GM12878 (cell line): ENCODE measurements around the gene MGMT. TPM values are rescaled to one million over a fixed set of nuclear protein-coding genes. Genes with fewer than 3 reads are reported as not detected.

Experiments used
- ATAC-seq: fragments of 200-7000 bp; cut with Tn5 transposase; 3 replicates; pipeline ENCODE4 v1.9.1; 2020; ENCODE audit warnings: mild to moderate bottlenecking, moderate library complexity
- BruUV-seq: library from RNA; stranded (reverse); fragments of 400-500 nt; replicated peaks from 2 replicates; lab custom pipeline; 2021; lab: Mats Ljungman, UMichigan
- CTCF ChIA-PET: fragments of 300-600 bp; sonication (Branson Sonifier 250); formaldehyde crosslinking; extraction: SDS; loops from one replicate; lab custom pipeline; 2021; ENCODE audit warnings: inconsistent platforms; lab: Yijun Ruan, JAX
- POLR2A ChIA-PET: fragments of 350-600 bp; formaldehyde crosslinking; extraction: SDS; loops from one replicate; lab custom pipeline; 2021; ENCODE audit warnings: inconsistent platforms; lab: Charles Lee
- RAD21 ChIA-PET: fragments of 300-600 bp; sonication (Branson Sonifier 250); formaldehyde crosslinking; loops from one replicate; lab custom pipeline; 2023; ENCODE audit warnings: antibody characterized with exemption; ENCODE audit not compliant: unreplicated experiment; lab: Charles Lee
- SMC1A ChIA-PET: fragments of 300-600 bp; sonication (Branson Sonifier 250); formaldehyde crosslinking; loops from one replicate; lab custom pipeline; 2023; ENCODE audit not compliant: unreplicated experiment, uncharacterized antibody; lab: Charles Lee
- DNase-seq: peaks from one replicate; pipeline ENCODE4 v3.0.0-alpha.2; 2011; ENCODE audit warnings: low read depth, low spot score
- FAIRE-seq: peaks from 3 replicates; lab custom pipeline; 2011; peaks lifted over from hg19 to GRCh38; lab: Jason Lieb, UNC
- H2AFZ ChIP-seq: 2 replicates; pipeline ENCODE4 v1.6.0; 2011; ENCODE audit warnings: low read depth, low read length, control low read depth; ENCODE audit not compliant: control insufficient read depth
- H3K27ac ChIP-seq: 2 replicates; pipeline ENCODE4 v1.5.1; 2011; ENCODE audit warnings: control low read depth; ENCODE audit not compliant: control insufficient read depth, insufficient read depth
- H3K27me3 ChIP-seq, 2 experiments: replicated peaks in 1 of 2; 2 replicates each; pipeline versions ENCODE4 v1.6.0 to v1.6.1; 2011; ENCODE audit warnings: low read length in 1 of 2; ENCODE audit not compliant: control insufficient read depth in 2 of 2, insufficient read depth in 2 of 2
- H3K36me3 ChIP-seq, 2 experiments: 2 replicates each; pipeline ENCODE4 v1.5.1; 2011; ENCODE audit warnings: low read length in 1 of 2; ENCODE audit not compliant: control insufficient read depth in 2 of 2, insufficient read depth in 2 of 2
- H3K4me1 ChIP-seq: 2 replicates; pipeline ENCODE4 v1.6.1; 2011; ENCODE audit warnings: mild to moderate bottlenecking, low read length, moderate library complexity, mixed read lengths; ENCODE audit not compliant: control insufficient read depth, insufficient read depth
- H3K4me2 ChIP-seq: 2 replicates; pipeline ENCODE4 v1.6.0; 2011; ENCODE audit warnings: control low read depth; ENCODE audit not compliant: control insufficient read depth, insufficient read depth
- H3K4me3 ChIP-seq: fragments of 200-600 bp; sonication (generic); 2 replicates; pipeline ENCODE4 v1.5.1; 2016
- H3K79me2 ChIP-seq: 2 replicates; pipeline ENCODE4 v1.6.0; 2011; ENCODE audit warnings: low read length; ENCODE audit not compliant: control insufficient read depth, insufficient read depth
- H3K9ac ChIP-seq: 2 replicates; pipeline ENCODE4 v1.8.0; 2011; ENCODE audit warnings: low read length, control low read depth, mixed read lengths; ENCODE audit not compliant: control insufficient read depth, insufficient read depth
- H3K9me3 ChIP-seq: replicated peaks from 3 replicates; pipeline ENCODE4 v1.5.1; 2011; ENCODE audit warnings: mild to moderate bottlenecking, low read length; ENCODE audit not compliant: control insufficient read depth, insufficient read depth
- H4K20me1 ChIP-seq: 2 replicates; pipeline ENCODE4 v1.6.0; 2011; ENCODE audit not compliant: control insufficient read depth, insufficient read depth
- ESRRA ChIP-seq: IDR thresholded peaks from 2 replicates; pipeline ENCODE4 v1.6.1; 2012; ENCODE audit warnings: mild to moderate bottlenecking, low read length, improper control_type of control experiment
- EZH2 ChIP-seq: IDR thresholded peaks from 2 replicates; pipeline ENCODE4 v1.6.1; 2012; ENCODE audit warnings: low read depth, mild to moderate bottlenecking, control low read depth, inconsistent platforms, low read length, borderline replicate concordance; ENCODE audit not compliant: control insufficient read depth
- FOS ChIP-seq: IDR thresholded peaks from 3 replicates; pipeline ENCODE4 v1.6.1; 2011; ENCODE audit warnings: borderline replicate concordance; ENCODE audit not compliant: insufficient read length; ENCODE audit errors: extremely low read depth
- HDAC6 ChIP-seq: fragments of 200-600 bp; sonication (generic); IDR thresholded peaks from one replicate; pipeline ENCODE4 v1.8.0; 2017; ENCODE audit warnings: antibody characterized with exemption; ENCODE audit not compliant: unreplicated experiment
- IKZF1 ChIP-seq: fragments of 450-650 bp; conservative IDR thresholded peaks from 2 replicates; pipeline ENCODE4 v1.6.1; 2017; ENCODE audit warnings: antibody characterized with exemption, mild to moderate bottlenecking
- IRF5 ChIP-seq: fragments of 450-650 bp; IDR thresholded peaks from 2 replicates; pipeline ENCODE4 v1.6.1; 2017; ENCODE audit warnings: borderline replicate concordance
- NKRF ChIP-seq: fragments of 450-650 bp; conservative IDR thresholded peaks from 2 replicates; pipeline ENCODE4 v1.6.1; 2017; ENCODE audit warnings: mild to moderate bottlenecking, moderate library complexity
- RB1 ChIP-seq: fragments of 450-650 bp; formaldehyde crosslinking; IDR thresholded peaks from 2 replicates; pipeline ENCODE4 v1.6.1; 2017; ENCODE audit warnings: mild to moderate bottlenecking, borderline replicate concordance
- SIN3A ChIP-seq: IDR thresholded peaks from 2 replicates; pipeline ENCODE4 v1.6.1; 2012; ENCODE audit warnings: low read depth, low read length, improper control_type of control experiment
- SMAD5 ChIP-seq: IDR thresholded peaks from 2 replicates; pipeline ENCODE4 v1.6.1; 2016; ENCODE audit warnings: antibody characterized with exemption, low read depth
- SMC3 ChIP-seq: IDR thresholded peaks from 2 replicates; pipeline ENCODE4 v1.6.1; 2011; ENCODE audit warnings: low read length, improper control_type of control experiment, borderline replicate concordance
- SPI1 ChIP-seq: IDR thresholded peaks from 2 replicates; pipeline ENCODE4 v1.6.1; 2011; ENCODE audit warnings: low read depth, mild to moderate bottlenecking, low read length, moderate library complexity, borderline replicate concordance; ENCODE audit not compliant: insufficient read depth
- STAT1 ChIP-seq: fragments of 450-650 bp; conservative IDR thresholded peaks from 2 replicates; pipeline ENCODE4 v1.6.1; 2014; ENCODE audit warnings: antibody characterized with exemption, mild to moderate bottlenecking
- TAF1 ChIP-seq: IDR thresholded peaks from 2 replicates; pipeline ENCODE4 v1.6.1; 2011; ENCODE audit warnings: mild to moderate bottlenecking, low read depth, low read length, borderline replicate concordance
- TCF3 ChIP-seq: IDR thresholded peaks from 2 replicates; pipeline ENCODE4 v1.6.1; 2012; ENCODE audit warnings: low read depth, mild to moderate bottlenecking, low read length, borderline replicate concordance; ENCODE audit not compliant: insufficient read depth
- ZBTB40 ChIP-seq: fragments of 450-650 bp; IDR thresholded peaks from 2 replicates; pipeline ENCODE4 v1.6.1; 2016; ENCODE audit warnings: mild to moderate bottlenecking, moderate library complexity, borderline replicate concordance
- WGBS: methylation state at CpG from one replicate; pipeline ENCODE4 v1.1.6; 2016; ENCODE audit warnings: low lambda C conversion rate; ENCODE audit not compliant: insufficient replicate concordance, insufficient coverage; ENCODE audit errors: missing lambda C conversion rate; 5-methylcytosine and 5-hydroxymethylcytosine counted together
- in situ Hi-C: fragments of 300-500 bp; cut with MboI; formaldehyde crosslinking; loops from 9 replicates; pipeline ENCODE4 v1.14.3; 2018; ENCODE audit warnings: mixed read lengths
- intact Hi-C: fragments of 100-400 bp; cut with micrococcal nuclease; formaldehyde crosslinking; loops from one replicate; pipeline ENCODE4 v1.14.2; 2022; ENCODE audit not compliant: unreplicated experiment
- polyA plus RNA-seq, 11 experiments: library from polyadenylated mRNA; depleted of rRNA in 4 of 11; unstranded in 6 of 11; stranded (reverse) in 5 of 11; fragments of >200 nt; fragmentation: Nextera tagmentation in 4 of 11; fragmentation: Illumina TruSeq in 1 of 11; extraction: Ambion mirVana in 4 of 11; extraction: Trizol in 1 of 11; gene quantifications; 1 replicate in 1 of 11; 2 replicates in 10 of 11; pipeline versions ENCODE4 v1.2.1 to v1.2.3, GENCODE V29; 2011 to 2016; ENCODE audit warnings: inconsistent platforms in 2 of 11, missing spikeins in 2 of 11, low read depth in 1 of 11
- total RNA-seq, 4 experiments: library from RNA; depleted of rRNA in 3 of 4; stranded (reverse); fragments of >200 nt in 3 of 4; fragmentation: Illumina TruSeq in 1 of 4; extraction: Trizol in 1 of 4; gene quantifications; 2 replicates each; pipeline versions ENCODE4 v1.2.1 to v1.2.3, GENCODE V29; 2013 to 2021
- TF ChIP-seq, protein P1 (sequence below): IDR thresholded peaks from 2 replicates; pipeline ENCODE4 v1.6.1; 2012; ENCODE audit warnings: low read depth, low read length, improper control_type of control experiment

The MGMT gene
- total and polyA plus RNA-seq, 10 of the 15 experiments (the other 5 are each of a cell fraction or from before 2014, with no cell fraction given): 0.16 to 24.2 (median 13.3) TPM

- no peaks in the 10 kb centered on the region for H3K27me3 ChIP-seq
- BruUV-seq: no TSS peak
- intact Hi-C loops (no loop called here), in situ Hi-C loops (no loop called here)
- SMC1A ChIA-PET: no interaction called here
- no peaks in the 10 kb centered on the region for H3K79me2 ChIP-seq
- H3K4me3 ChIP-seq: no peak overlapping the region
- CTCF ChIA-PET: no interaction called here
- POLR2A ChIA-PET: no interaction called here
- WGBS: 61% methylated on average over 13 of the region's 13 CpGs
- no peaks in the 10 kb centered on the region for H3K9me3 ChIP-seq
- no peaks in the 10 kb centered on the region for H3K36me3 ChIP-seq
- DNase-seq (no peak), ATAC-seq (no peak), FAIRE-seq (no peak)
- H3K9ac ChIP-seq: no peak overlapping the region
- no peak overlapping the region for H3K27ac ChIP-seq
- H4K20me1 ChIP-seq: no peaks in the 10 kb centered on the region
- H2AFZ ChIP-seq: no peak overlapping the region
- TF ChIP-seq HDAC6 (no peak), SMAD5 (no peak), STAT1 (no peak), SIN3A (no peak), EZH2 (no peak), TAF1 (no peak), ESRRA (no peak), NKRF (no peak), IRF5 (no peak), TCF3 (no peak), SMC3 (no peak), FOS (no peak), SPI1 (no peak), RB1 (no peak), ZBTB40 (no peak), IKZF1 (no peak)
- TF ChIP-seq, protein P1, sequence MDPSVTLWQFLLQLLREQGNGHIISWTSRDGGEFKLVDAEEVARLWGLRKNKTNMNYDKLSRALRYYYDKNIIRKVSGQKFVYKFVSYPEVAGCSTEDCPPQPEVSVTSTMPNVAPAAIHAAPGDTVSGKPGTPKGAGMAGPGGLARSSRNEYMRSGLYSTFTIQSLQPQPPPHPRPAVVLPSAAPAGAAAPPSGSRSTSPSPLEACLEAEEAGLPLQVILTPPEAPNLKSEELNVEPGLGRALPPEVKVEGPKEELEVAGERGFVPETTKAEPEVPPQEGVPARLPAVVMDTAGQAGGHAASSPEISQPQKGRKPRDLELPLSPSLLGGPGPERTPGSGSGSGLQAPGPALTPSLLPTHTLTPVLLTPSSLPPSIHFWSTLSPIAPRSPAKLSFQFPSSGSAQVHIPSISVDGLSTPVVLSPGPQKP: no peak
- RAD21 ChIA-PET: no interaction called here
- H3K4me1 ChIP-seq: no peaks in the 10 kb centered on the region
- H3K4me2 ChIP-seq: no peak overlapping the region
Observed at GRCh38 chr10:129809841-129810240, 342.8 kb downstream of the MGMT start.
